GM18508 (cell line): Measurements from ENCODE around the gene AHCY.

ENCODE experiments used
- ATAC-seq: cut with Tn5 transposase; IDR thresholded peaks from one replicate; pipeline ENCODE4 v1.9.1; 2021; ENCODE audit warnings: moderate number of reproducible peaks; ENCODE audit not compliant: insufficient read depth, unreplicated experiment

AHCY gene

GRCh38 chr20:34231634-34232033 is 71.5 kb downstream of the AHCY start:
- no peak for ATAC-seq
